Activated T-helper 2 cell treated with anti-CD3 and anti-CD28 coated beads, Interferon-gamma antibody, Interleukin-2, Interleukin-4, amounts not matched to agents 10 μg/mL and 5 μg/mL and 100 μg/mL, durations not matched to agents 14 hours and 24 hours and 36 hours (primary cell): ENCODE measurements around the gene P2RY8. TPM values are rescaled to one million over a fixed set of nuclear protein-coding genes. Genes with fewer than 3 reads are reported as not detected.
"Not testable (repeated sequence)": the region's sequence is repeated elsewhere in the genome, so short reads cannot be mapped to it uniquely, and the experiment has no call there.

Source experiments
- DNase-seq: peaks from one replicate; pipeline ENCODE4 v3.0.0; 2021; ENCODE audit warnings: low spot score
- H3K27ac Mint-ChIP-seq: one replicate; pipeline ENCODE4 v1.8.0; 2021; ENCODE audit warnings: mixed read lengths
- H3K27me3 Mint-ChIP-seq: one replicate; pipeline ENCODE4 v1.8.0; 2021; ENCODE audit warnings: low read depth, mixed read lengths
- H3K36me3 Mint-ChIP-seq: one replicate; pipeline ENCODE4 v1.8.0; 2021; ENCODE audit warnings: low read depth, mixed read lengths
- H3K4me1 Mint-ChIP-seq: one replicate; pipeline ENCODE4 v1.8.0; 2021; ENCODE audit warnings: low read depth, mixed read lengths
- H3K4me3 Mint-ChIP-seq: one replicate; pipeline ENCODE4 v1.8.0; 2021; ENCODE audit warnings: low read depth, mild to moderate bottlenecking, moderate library complexity, mixed read lengths
- H3K9me3 Mint-ChIP-seq: one replicate; pipeline ENCODE4 v1.8.0; 2021; ENCODE audit warnings: mixed read lengths
- intact Hi-C: fragments of 100-400 bp; cut with micrococcal nuclease; formaldehyde crosslinking; loops from one replicate; pipeline ENCODE4 v1.15.1; 2023
- total RNA-seq: library from RNA; stranded (reverse); gene quantifications from 2 replicates; pipeline ENCODE4 v1.2.3, GENCODE V29; 2022

P2RY8 gene
- total RNA-seq, 1 donor from 2014 or later = 34.5 TPM

DNA sequence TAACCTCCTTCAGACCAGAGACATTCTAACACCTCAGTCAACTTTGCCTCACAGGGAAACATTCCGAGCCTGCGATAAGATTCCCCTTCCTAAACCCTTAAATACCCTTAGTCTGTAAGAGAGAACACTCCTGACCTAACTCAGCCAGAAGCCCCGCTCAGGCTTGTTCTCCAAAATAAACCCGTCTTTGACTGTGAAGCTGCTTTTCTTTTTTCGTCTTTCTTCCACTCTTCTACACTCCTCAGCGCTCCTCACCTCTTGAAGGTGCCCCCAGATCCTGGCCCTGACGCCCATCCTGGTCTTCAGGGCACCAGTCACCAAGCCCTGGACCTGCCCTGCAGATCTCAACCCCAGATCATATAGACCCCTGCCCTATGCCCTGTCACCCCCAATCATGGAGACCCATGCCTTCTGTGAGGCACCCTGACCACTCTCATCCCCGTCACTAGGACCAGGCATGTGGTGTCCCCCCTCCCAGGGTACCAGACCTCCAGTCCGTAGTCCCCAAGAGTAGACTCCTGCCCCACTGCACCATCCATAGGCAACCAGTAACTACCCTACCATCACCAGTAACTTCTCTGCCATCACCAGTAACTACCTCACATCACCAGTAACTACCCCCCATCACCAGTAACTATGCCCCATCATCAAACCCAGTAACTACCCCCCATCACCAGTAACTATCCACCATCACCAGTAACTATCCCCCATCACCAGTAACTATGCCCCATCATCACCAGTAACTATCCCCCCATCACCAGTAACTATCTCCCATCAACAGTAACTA, 87.8 kb downstream of the P2RY8 start:
- peaks cover 41% of the 10 kb centered on the region for H3K9me3 Mint-ChIP-seq
- DNase-seq = peak; percentile 9
- no peak overlapping the region for H3K27ac Mint-ChIP-seq
- no peak overlapping the region for H3K4me3 Mint-ChIP-seq
- H3K27me3 Mint-ChIP-seq = no peaks in the 10 kb centered on the region
- H3K4me1 Mint-ChIP-seq = peaks cover 2% of the 10 kb centered on the region
- intact Hi-C loops = no loop called here
- H3K36me3 Mint-ChIP-seq = peaks cover 58% of the 10 kb centered on the region

DNA sequence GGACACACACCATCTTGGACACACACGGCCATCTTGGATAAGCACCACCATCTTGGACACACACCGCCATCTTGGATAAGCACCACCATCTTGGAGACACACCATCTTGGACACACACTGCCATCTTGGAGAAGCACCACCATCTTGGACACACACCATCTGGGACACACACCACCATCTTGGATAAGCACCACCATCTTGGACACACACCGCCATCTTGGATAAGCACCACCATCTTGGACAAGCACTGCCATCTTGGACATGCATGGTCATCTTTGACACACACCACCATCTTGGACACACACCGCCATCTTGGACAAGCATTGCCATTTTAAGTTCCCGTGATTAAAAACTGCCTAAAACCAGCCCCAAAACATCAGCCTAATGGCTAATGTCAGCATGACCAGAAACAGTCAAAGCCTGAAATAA, 88.4 kb downstream of the P2RY8 start:
- peaks cover 63% of the 10 kb centered on the region for H3K36me3 Mint-ChIP-seq
- H3K9me3 Mint-ChIP-seq = peaks cover 47% of the 10 kb centered on the region
- intact Hi-C loops, H3K27me3 Mint-ChIP-seq, H3K4me3 Mint-ChIP-seq, H3K27ac Mint-ChIP-seq, H3K4me1 Mint-ChIP-seq: not testable (repeated sequence)
- DNase-seq = peak; percentile 7

DNA sequence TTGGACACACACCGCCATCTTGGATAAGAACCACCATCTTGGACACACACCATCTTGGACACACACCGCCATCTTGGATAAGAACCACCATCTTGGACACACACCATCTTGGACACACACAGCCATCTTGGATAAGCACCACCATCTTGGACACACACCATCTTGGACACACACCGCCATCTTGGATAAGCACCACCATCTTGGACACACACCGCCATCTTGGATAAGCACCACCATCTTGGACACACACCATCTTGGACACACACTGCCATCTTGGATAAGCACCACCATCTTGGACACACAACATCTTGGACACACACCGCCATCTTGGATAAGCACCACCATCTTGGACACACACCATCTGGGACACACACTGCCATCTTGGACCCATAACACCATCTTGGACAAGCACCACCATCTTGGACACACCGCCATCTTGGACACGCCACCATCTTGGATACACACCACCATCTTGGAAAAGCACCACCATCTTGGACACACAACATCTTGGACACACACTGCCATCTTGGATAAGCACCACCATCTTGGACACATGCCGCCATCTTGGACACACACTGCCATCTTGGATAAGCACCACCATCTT, 88.9 kb downstream of the P2RY8 start:
- H3K9me3 Mint-ChIP-seq = peaks cover 50% of the 10 kb centered on the region
- peaks cover 67% of the 10 kb centered on the region for H3K36me3 Mint-ChIP-seq
- H3K4me3 Mint-ChIP-seq, intact Hi-C loops, H3K27ac Mint-ChIP-seq, DNase-seq, H3K27me3 Mint-ChIP-seq, H3K4me1 Mint-ChIP-seq: not testable (repeated sequence)

- peaks cover 54% of the 10 kb centered on the region for H3K9me3 Mint-ChIP-seq
- H3K4me3 Mint-ChIP-seq, H3K27ac Mint-ChIP-seq, H3K4me1 Mint-ChIP-seq, intact Hi-C loops, H3K27me3 Mint-ChIP-seq: not testable (repeated sequence)
- peak; percentile 8 for DNase-seq
- peaks cover 75% of the 10 kb centered on the region for H3K36me3 Mint-ChIP-seq
Observed at GRCh38 chrX:1446984-1447968, 89.7 kb downstream of the P2RY8 start.

GRCh38 chrX:1444561-1445500, 92.2 kb downstream of the P2RY8 start:
- Mint-ChIP-seq H3K4me3 (no peak overlapping the region), H3K27me3 (no peaks in the 10 kb centered on the region), H3K27ac (no peak overlapping the region), H3K4me1 (peaks cover 1% of the 10 kb centered on the region), H3K36me3 (peaks cover 81% of the 10 kb centered on the region), H3K9me3 (peaks cover 51% of the 10 kb centered on the region)
- intact Hi-C loops = no loop called here
- DNase-seq = peak; percentile 6

GRCh38 chrX:1443496-1444075, 93.4 kb downstream of the P2RY8 start:
- no peak for DNase-seq
- peaks cover 74% of the 10 kb centered on the region for H3K36me3 Mint-ChIP-seq
- H3K4me3 Mint-ChIP-seq = no peak overlapping the region
- no peaks in the 10 kb centered on the region for H3K27me3 Mint-ChIP-seq
- H3K27ac Mint-ChIP-seq = no peak overlapping the region
- H3K9me3 Mint-ChIP-seq = peaks cover 38% of the 10 kb centered on the region
- no peaks in the 10 kb centered on the region for H3K4me1 Mint-ChIP-seq
- intact Hi-C loops = no loop called here

DNA sequence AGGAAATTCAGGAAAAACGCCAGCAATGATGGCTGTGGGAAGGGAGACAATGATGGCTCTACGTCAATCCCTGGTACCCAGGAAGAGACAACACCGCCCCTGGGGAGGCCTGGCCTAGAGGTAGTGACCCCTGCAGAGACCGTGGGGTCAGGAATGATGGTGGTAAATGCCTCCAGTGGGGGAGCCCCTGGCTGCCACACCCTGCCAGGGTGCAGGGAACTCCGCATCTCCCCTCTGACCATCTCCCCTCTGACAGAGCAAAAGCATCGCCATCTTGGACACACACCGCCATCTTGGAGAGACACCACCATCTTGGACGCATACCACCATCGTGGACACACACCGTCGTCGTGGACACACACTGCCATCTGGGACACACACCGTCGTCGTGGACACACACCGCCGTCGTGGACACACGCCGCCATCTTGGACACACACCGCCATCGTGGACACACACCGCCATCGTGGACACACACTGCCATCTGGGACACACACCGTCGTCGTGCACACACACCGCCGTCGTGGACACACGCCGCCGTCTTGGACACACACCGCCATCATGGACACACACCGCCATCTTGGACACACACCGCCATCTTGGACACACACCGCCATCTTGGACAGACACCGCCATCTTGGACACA, 94.1 kb downstream of the P2RY8 start:
- no peak for DNase-seq
- Mint-ChIP-seq H3K4me3 (no peak overlapping the region), H3K36me3 (peaks cover 73% of the 10 kb centered on the region), H3K27me3 (no peaks in the 10 kb centered on the region), H3K9me3 (peaks cover 31% of the 10 kb centered on the region), H3K27ac (no peak overlapping the region), H3K4me1 (no peaks in the 10 kb centered on the region)
- intact Hi-C loops = no loop called here

- intact Hi-C loops = no loop called here
- DNase-seq = no peak
- H3K4me3 Mint-ChIP-seq = no peak overlapping the region
- peaks cover 73% of the 10 kb centered on the region for H3K36me3 Mint-ChIP-seq
- H3K27ac Mint-ChIP-seq = no peak overlapping the region
- no peaks in the 10 kb centered on the region for H3K27me3 Mint-ChIP-seq
- no peaks in the 10 kb centered on the region for H3K4me1 Mint-ChIP-seq
- H3K9me3 Mint-ChIP-seq = peaks cover 24% of the 10 kb centered on the region
Observed at GRCh38 chrX:1442016-1442665, 94.8 kb downstream of the P2RY8 start.

- intact Hi-C loops = no loop called here
- DNase-seq = no peak
- Mint-ChIP-seq H3K4me1 (no peaks in the 10 kb centered on the region), H3K27me3 (no peaks in the 10 kb centered on the region), H3K9me3 (peaks cover 21% of the 10 kb centered on the region), H3K4me3 (no peak overlapping the region), H3K36me3 (peaks cover 71% of the 10 kb centered on the region), H3K27ac (no peak overlapping the region)
Observed at GRCh38 chrX:1440506-1440905, 96.5 kb downstream of the P2RY8 start.

- no peaks in the 10 kb centered on the region for H3K4me1 Mint-ChIP-seq
- H3K27ac Mint-ChIP-seq = no peak overlapping the region
- no peak for DNase-seq
- peaks cover 52% of the 10 kb centered on the region for H3K36me3 Mint-ChIP-seq
- intact Hi-C loops = no loop called here
- no peaks in the 10 kb centered on the region for H3K9me3 Mint-ChIP-seq
- H3K27me3 Mint-ChIP-seq = no peaks in the 10 kb centered on the region
- H3K4me3 Mint-ChIP-seq = no peak overlapping the region
Observed at GRCh38 chrX:1435241-1435895, 101.6 kb downstream of the P2RY8 start.

GRCh38 chrX:1434871-1435240, 102.1 kb downstream of the P2RY8 start:
- DNase-seq = no peak
- no peaks in the 10 kb centered on the region for H3K4me1 Mint-ChIP-seq
- no peaks in the 10 kb centered on the region for H3K27me3 Mint-ChIP-seq
- no peak overlapping the region for H3K27ac Mint-ChIP-seq
- intact Hi-C loops = no loop called here
- peaks cover 53% of the 10 kb centered on the region for H3K36me3 Mint-ChIP-seq
- H3K4me3 Mint-ChIP-seq = no peak overlapping the region
- no peaks in the 10 kb centered on the region for H3K9me3 Mint-ChIP-seq
